ENCODE data around the gene PLA2G7. TPM values are rescaled to one million over a fixed set of nuclear protein-coding genes. Genes with fewer than 3 reads are reported as not detected.
"Not testable (repeated sequence)": the region's sequence is repeated elsewhere in the genome, so short reads cannot be mapped to it uniquely, and the experiment has no call there.

Gene PLA2G7
- total RNA-seq, 2 experiments from 2014 or later: not detected

- Mint-ChIP-seq H3K4me3 (no peak overlapping the region), H3K36me3 (no peaks in the 10 kb centered on the region)
- no peak for ATAC-seq
Observed at GRCh38 chr6:46760925-46761324, 25.8 kb upstream of the PLA2G7 start.

GRCh38 chr6:46758960-46759753, 24.0 kb upstream of the PLA2G7 start:
- H3K9me3 Mint-ChIP-seq (ENCODE audit: low read depth): no peaks in the 10 kb centered on the region
- ATAC-seq: no peak
- DNase-seq: no peak
- no peak overlapping the region for H3K4me3 Mint-ChIP-seq
- CTCF ChIA-PET: no interaction called here
- H3K27ac Mint-ChIP-seq: no peak overlapping the region
- H3K36me3 Mint-ChIP-seq: no peaks in the 10 kb centered on the region
- no peaks in the 10 kb centered on the region for H3K4me1 Mint-ChIP-seq
- H3K27me3 Mint-ChIP-seq: no peaks in the 10 kb centered on the region

More at GRCh38 chr6:46760925-46761324, 25.8 kb upstream of the PLA2G7 start:
- Mint-ChIP-seq H3K27me3 (no peaks in the 10 kb centered on the region), H3K9me3 (ENCODE audit: low read depth) (no peaks in the 10 kb centered on the region), H3K27ac (no peak overlapping the region), H3K4me1 (no peaks in the 10 kb centered on the region)
- CTCF ChIA-PET: no interaction called here
- no peak for DNase-seq

DNA sequence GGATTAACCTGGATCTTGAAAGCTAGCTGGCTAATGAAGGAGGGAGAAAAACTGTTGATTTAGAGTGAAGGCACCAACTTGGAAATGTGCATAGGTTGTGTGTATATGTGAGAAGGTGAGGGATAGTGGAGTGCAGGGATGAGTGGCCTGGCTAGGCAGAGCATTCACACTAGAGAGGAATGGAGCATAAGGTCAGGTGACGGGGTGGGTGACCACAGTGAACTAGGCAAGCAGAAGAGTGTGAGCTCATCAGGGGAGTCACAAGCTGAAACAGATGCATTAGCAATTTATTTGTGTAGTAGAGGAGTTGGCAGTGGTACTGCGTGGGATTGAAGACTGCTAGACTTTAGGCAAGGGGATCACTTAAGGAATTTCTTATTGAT, 22.0 kb upstream of the PLA2G7 start:
- CTCF ChIA-PET: no interaction called here
- no peak overlapping the region for H3K4me3 Mint-ChIP-seq
- no peaks in the 10 kb centered on the region for H3K9me3 Mint-ChIP-seq (ENCODE audit: low read depth)
- H3K27ac Mint-ChIP-seq: no peak overlapping the region
- no peaks in the 10 kb centered on the region for H3K27me3 Mint-ChIP-seq
- H3K4me1 Mint-ChIP-seq: no peaks in the 10 kb centered on the region
- DNase-seq (no peak), ATAC-seq (no peak)
- no peaks in the 10 kb centered on the region for H3K36me3 Mint-ChIP-seq

DNA sequence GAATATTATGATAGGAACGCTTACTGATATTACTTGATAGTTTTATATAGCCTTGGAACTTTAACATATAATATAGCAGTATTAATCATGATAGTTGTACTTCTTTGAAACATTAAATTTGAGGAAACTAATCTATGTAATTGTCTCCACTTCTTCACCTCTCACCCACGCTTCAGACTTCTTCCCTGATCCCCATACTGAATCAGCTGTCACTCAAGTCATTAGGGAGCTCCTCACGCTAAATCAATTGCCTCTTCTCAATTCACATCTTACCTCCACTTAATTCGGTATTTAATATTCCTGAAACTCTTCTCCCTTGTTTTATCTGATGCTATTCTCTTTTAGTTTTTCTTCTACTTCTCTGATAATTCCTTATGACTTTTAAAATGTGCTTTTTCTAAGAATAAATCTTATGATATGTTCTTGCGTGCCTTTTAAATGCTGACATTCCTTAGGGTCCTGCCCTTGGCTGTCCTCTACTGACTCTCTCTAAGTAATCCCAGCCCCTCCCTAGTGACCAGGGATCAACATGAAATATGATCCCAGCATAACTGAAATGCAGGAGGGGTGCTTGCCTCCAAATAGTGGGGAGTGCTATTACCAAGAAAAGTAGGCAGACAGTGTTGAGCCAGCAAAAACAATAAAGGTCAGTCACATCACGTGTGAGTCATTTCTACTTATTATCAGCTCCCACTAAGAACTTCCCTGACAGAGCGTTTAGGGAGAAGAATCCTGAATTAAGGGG, 21.5 kb upstream of the PLA2G7 start:
- Mint-ChIP-seq H3K9me3 (ENCODE audit: low read depth) (no peaks in the 10 kb centered on the region), H3K27me3 (no peaks in the 10 kb centered on the region), H3K27ac (no peak overlapping the region), H3K36me3 (no peaks in the 10 kb centered on the region), H3K4me1 (no peaks in the 10 kb centered on the region), H3K4me3 (no peak overlapping the region)
- DNase-seq: no peak
- ATAC-seq: no peak
- CTCF ChIA-PET: no interaction called here

DNA sequence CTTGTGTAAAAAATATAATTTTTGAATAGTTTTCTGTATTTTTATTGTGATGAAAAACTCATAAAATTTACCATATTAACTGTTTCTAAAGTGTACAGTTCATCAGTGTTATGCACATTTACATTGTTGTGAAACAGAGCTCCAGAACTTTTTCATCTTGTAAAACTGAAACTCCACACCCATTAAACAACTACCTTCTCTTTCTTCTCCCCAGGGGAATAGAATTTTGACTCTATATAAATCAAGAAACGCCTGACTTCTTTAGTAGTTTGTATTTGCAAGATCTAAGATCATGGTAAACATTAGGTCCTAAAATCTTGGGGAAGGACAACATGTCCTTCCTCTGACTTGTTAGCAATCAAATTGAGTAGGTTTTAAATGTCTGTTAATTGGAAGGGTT, 20.7 kb upstream of the PLA2G7 start:
- Mint-ChIP-seq H3K27ac (no peak overlapping the region), H3K9me3 (ENCODE audit: low read depth) (no peaks in the 10 kb centered on the region), H3K4me3 (no peak overlapping the region), H3K4me1 (no peaks in the 10 kb centered on the region), H3K27me3 (no peaks in the 10 kb centered on the region), H3K36me3 (no peaks in the 10 kb centered on the region)
- CTCF ChIA-PET: interaction anchor here (0.6 kb wide), 1 partner anchor 105 kb away, joined by 3 read pairs; no protein-coding TSS in a partner anchor
- ATAC-seq (no peak), DNase-seq (no peak)

GRCh38 chr6:46751658-46752057, 16.5 kb upstream of the PLA2G7 start:
- Mint-ChIP-seq H3K27me3 (no peaks in the 10 kb centered on the region), H3K27ac (no peak overlapping the region), H3K9me3 (ENCODE audit: low read depth) (no peaks in the 10 kb centered on the region), H3K36me3 (no peaks in the 10 kb centered on the region), H3K4me3 (no peak overlapping the region), H3K4me1 (no peaks in the 10 kb centered on the region)
- ATAC-seq (no peak), DNase-seq (no peak)
- CTCF ChIA-PET: no interaction called here

DNA sequence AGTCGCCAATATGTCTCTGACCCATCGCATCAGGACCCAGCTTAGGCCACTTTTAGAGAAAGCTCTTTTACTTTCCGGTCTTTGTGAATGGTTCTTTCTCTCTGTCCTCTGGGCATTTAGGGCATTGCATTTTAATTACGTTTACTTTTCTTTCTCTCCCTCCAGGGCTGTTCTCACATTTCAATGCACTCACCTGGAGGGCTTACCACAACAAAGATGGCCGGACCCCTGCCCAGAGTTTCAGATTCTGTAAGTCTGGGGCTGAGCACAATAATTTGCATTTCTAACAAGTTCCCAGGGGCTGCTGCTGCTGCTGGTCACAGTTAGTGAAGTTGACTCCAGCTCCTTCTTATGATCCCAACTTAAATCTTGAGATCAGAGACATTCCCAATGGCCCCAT, 14.6 kb upstream of the PLA2G7 start:
- Mint-ChIP-seq H3K9me3 (ENCODE audit: low read depth) (no peaks in the 10 kb centered on the region), H3K27me3 (peaks cover 10% of the 10 kb centered on the region), H3K4me3 (no peak overlapping the region), H3K36me3 (no peaks in the 10 kb centered on the region), H3K4me1 (no peaks in the 10 kb centered on the region), H3K27ac (no peak overlapping the region)
- ATAC-seq (no peak), DNase-seq (no peak)
- CTCF ChIA-PET: no interaction called here

- Mint-ChIP-seq H3K36me3 (no peaks in the 10 kb centered on the region), H3K9me3 (ENCODE audit: low read depth) (no peaks in the 10 kb centered on the region), H3K4me1 (no peaks in the 10 kb centered on the region), H3K4me3 (no peak overlapping the region), H3K27ac (no peak overlapping the region), H3K27me3 (peaks cover 10% of the 10 kb centered on the region)
- CTCF ChIA-PET: no interaction called here
- DNase-seq: no peak
- ATAC-seq: no peak
Observed at GRCh38 chr6:46748940-46749503, 13.8 kb upstream of the PLA2G7 start.

GRCh38 chr6:46746696-46747095, 11.5 kb upstream of the PLA2G7 start, which contains the start of gene ANKRD66:
Gene ANKRD66, plus strand, starts transcription at chr6:46746933. Its CDS starts 5,016 bp downstream, at chr6:46751949.
- Mint-ChIP-seq H3K4me3 (no peak within 1 kb of the TSS), H3K27ac (no peak within 1 kb of the TSS), H3K36me3 (no peaks in the 10 kb centered on the region), H3K9me3 (ENCODE audit: low read depth) (no peaks in the 10 kb centered on the region), H3K27me3 (peaks cover 13% of the 10 kb centered on the region), H3K4me1 (no peaks in the 10 kb centered on the region)
- DNase-seq: no peak
- no peak for ATAC-seq
- CTCF ChIA-PET: no interaction called here

DNA sequence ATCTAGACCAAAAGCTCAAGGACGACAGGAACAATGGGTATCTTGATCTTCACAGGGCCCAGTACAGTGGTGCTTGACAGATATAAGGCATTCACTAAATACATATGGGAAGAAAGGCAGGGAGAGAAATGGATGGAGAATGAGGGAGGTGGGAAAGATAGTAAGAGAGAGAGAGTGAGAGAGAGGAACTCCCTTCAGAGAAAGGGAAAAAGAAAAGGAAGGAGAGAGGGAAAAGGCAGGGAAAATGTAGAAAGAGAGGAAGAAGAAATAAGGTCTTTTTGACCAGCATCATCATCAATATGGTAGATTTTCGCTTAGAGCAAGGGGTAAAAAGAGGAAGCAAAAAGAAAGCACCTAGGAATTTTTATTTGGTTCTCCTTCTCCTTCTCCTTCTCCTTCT, 10.8 kb upstream of the PLA2G7 start:
- CTCF ChIA-PET: no interaction called here
- ATAC-seq (no peak), DNase-seq (no peak)
- Mint-ChIP-seq H3K27ac (no peak overlapping the region), H3K27me3 (peaks cover 13% of the 10 kb centered on the region), H3K9me3 (ENCODE audit: low read depth) (no peaks in the 10 kb centered on the region), H3K36me3 (no peaks in the 10 kb centered on the region), H3K4me1 (no peaks in the 10 kb centered on the region), H3K4me3 (no peak overlapping the region)

DNA sequence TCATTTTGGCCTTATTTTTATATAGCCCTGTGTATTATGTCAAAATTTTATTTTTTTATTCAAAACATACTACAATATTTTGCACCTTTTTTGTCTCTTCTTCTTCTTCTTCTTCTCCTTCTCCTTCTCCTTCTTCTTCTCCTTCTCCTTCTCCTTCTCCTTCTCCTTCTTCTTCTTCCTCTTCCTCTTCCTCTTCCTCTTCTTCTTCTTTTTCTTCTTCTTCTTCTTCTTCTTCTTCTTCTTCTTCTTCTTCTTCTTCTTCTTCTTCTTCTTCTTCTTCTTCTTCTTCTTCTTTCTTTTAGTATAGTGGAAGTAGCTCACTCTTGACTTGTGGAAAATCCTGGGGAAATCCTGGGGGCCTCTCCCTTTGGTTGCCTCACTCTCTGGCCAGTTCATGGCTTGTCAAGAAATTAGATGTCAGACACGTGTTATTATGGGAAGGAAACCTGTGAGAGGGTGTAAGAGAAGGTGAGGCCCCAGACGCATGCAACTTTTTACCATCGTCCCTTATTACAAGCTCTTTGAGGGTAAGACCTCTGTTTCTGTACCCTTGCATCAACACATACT, 9.1 kb upstream of the PLA2G7 start:
- H3K36me3 Mint-ChIP-seq: not testable (repeated sequence)

DNA sequence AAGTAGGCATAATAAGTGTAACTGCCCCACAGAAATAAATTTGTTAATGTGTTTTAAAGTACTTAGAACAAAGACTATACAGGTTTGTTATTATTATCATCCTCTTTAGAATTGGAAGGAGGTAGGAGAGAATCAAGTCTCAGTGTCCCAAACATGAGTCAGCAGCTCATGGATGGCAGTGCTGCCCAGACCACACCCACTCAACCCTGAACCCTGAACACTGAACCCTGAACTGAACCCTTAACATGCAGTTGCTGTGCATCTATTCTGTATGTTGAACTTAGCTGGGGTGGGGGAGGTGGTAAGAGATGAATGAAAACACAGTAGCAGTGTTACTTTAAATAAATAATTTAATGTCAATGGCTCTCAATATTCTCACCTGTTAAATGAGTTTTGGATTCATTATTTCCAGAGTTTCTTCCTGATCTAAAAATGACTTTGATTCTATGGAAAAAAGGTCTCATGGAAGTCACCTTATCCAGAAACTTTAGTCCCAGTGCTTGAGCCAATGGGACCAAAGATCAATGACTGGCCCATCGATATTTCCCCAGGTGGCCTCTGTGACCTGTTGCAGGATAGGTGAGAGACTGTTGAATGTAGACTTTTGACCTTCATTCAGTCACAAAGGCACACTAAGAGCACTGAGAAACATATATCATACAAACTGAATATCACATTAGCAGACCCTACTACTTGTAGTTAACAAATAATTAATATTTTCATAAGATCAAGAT, 8.4 kb upstream of the PLA2G7 start:
- Mint-ChIP-seq H3K27me3 (peaks cover 19% of the 10 kb centered on the region), H3K9me3 (ENCODE audit: low read depth) (no peaks in the 10 kb centered on the region), H3K27ac (no peak overlapping the region), H3K4me1 (no peaks in the 10 kb centered on the region), H3K4me3 (no peak overlapping the region), H3K36me3 (no peaks in the 10 kb centered on the region)
- CTCF ChIA-PET: no interaction called here
- DNase-seq (no peak), ATAC-seq (no peak)

More for the DNA sequence above, 9.1 kb upstream of the PLA2G7 start:
- H3K4me3 Mint-ChIP-seq; ATAC-seq; H3K9me3 Mint-ChIP-seq (ENCODE audit: low read depth); CTCF ChIA-PET; DNase-seq; H3K27ac Mint-ChIP-seq; H3K4me1 Mint-ChIP-seq: not testable (repeated sequence)
- H3K27me3 Mint-ChIP-seq: peaks cover 15% of the 10 kb centered on the region

GRCh38 chr6:46741910-46742309, 6.7 kb upstream of the PLA2G7 start:
- Mint-ChIP-seq H3K4me3 (no peak overlapping the region), H3K27me3 (peaks cover 30% of the 10 kb centered on the region), H3K9me3 (ENCODE audit: low read depth) (no peaks in the 10 kb centered on the region), H3K36me3 (no peaks in the 10 kb centered on the region), H3K27ac (no peak overlapping the region), H3K4me1 (no peaks in the 10 kb centered on the region)
- CTCF ChIA-PET: no interaction called here
- no peak for ATAC-seq
- no peak for DNase-seq

All from activated CD8-positive, alpha-beta memory T cell treated with anti-CD3 and anti-CD28 coated beads, Interleukin-2, amount 10 ng/mL, durations not matched to agents 7 days and 5 days (primary cell).